SU-DHL-6 (cell line): ENCODE measurements around the gene DEFB126.

Experiments used
- CTCF ChIP-seq: fragments of 200-600 bp; sonication (generic); IDR thresholded peaks from one replicate; pipeline ENCODE4 v1.5.1; 2017; ENCODE audit warnings: antibody characterized with exemption, mild to moderate bottlenecking, low read length, moderate library complexity; ENCODE audit not compliant: insufficient read depth, poor library complexity, severe bottlenecking
- EZH2phosphoT487 ChIP-seq: fragments of 200-600 bp; sonication (generic), shearing (Covaris generic); conservative IDR thresholded peaks from 2 replicates; pipeline ENCODE4 v1.6.1; 2018; ENCODE audit warnings: mild to moderate bottlenecking, antibody characterized with exemption, low read length, moderate library complexity, mixed read lengths

- no peak for TF ChIP-seq CTCF
- no peak for TF ChIP-seq EZH2phosphoT487
These were observed 9.7 kb downstream of the DEFB126 start for GRCh38 chr20:152131-152530.
